Endothelial cell of umbilical vein (primary cell): ENCODE results near the gene TRAP1. TPM values are rescaled to one million over a fixed set of nuclear protein-coding genes. Genes with fewer than 3 reads are reported as not detected.

Experiments
- BruUV-seq: library from RNA; stranded (reverse); fragments of 400-500 nt; replicated peaks from 2 replicates; lab custom pipeline; 2021; lab: Mats Ljungman, UMichigan
- CTCF ChIA-PET: fragments of 300-600, 350-600 bp; sonication (Branson Sonifier 250); formaldehyde crosslinking; loops from one replicate; lab custom pipeline; 2021; ENCODE audit warnings: antibody characterized with exemption, inconsistent platforms; lab: Charles Lee
- POLR2A ChIA-PET: fragments of 300-600, 350-600 bp; sonication (Branson Sonifier 250); formaldehyde crosslinking; loops from one replicate; lab custom pipeline; 2021; ENCODE audit warnings: antibody characterized with exemption, inconsistent platforms; lab: Charles Lee
- DNase-seq: peaks from one replicate; pipeline ENCODE4 v3.0.0-alpha.2; 2011; ENCODE audit warnings: low read depth, low spot score
- FAIRE-seq: peaks from 2 replicates; lab custom pipeline; 2011; peaks lifted over from hg19 to GRCh38; lab: Jason Lieb, UNC
- H2AFZ ChIP-seq: 2 replicates; pipeline ENCODE4 v1.6.0; 2012; ENCODE audit warnings: low read depth, low read length, control low read depth, inconsistent platforms
- H3K27ac ChIP-seq: 2 replicates; pipeline ENCODE4 v1.5.1; 2011; ENCODE audit warnings: low read depth, mild to moderate bottlenecking, control low read depth, low read length, moderate library complexity; ENCODE audit not compliant: insufficient read depth
- H3K27me3 ChIP-seq, 2 experiments: 2 replicates each; pipeline versions ENCODE4 v1.6.0 to v1.6.1; 2011; ENCODE audit warnings: low read length in 2 of 2, mixed read lengths in 1 of 2; ENCODE audit not compliant: control insufficient read depth in 2 of 2, insufficient read depth in 2 of 2
- H3K36me3 ChIP-seq, 2 experiments: 2 replicates in 1 of 2; 3 replicates in 1 of 2; pipeline ENCODE4 v1.5.1; 2011; ENCODE audit warnings: low read length in 2 of 2, mild to moderate bottlenecking in 1 of 2, moderate library complexity in 1 of 2; ENCODE audit not compliant: control insufficient read depth in 2 of 2, insufficient read depth in 2 of 2; ENCODE audit errors: extremely low read depth in 1 of 2
- H3K4me1 ChIP-seq: 3 replicates; pipeline ENCODE4 v1.5.1; 2011; ENCODE audit warnings: mild to moderate bottlenecking, low read length; ENCODE audit not compliant: control insufficient read depth, insufficient read depth; ENCODE audit errors: extremely low read depth
- H3K4me2 ChIP-seq: 2 replicates; pipeline ENCODE4 v1.6.1; 2011; ENCODE audit warnings: low read length, control low read depth, mixed read lengths; ENCODE audit not compliant: insufficient read depth
- H3K4me3 ChIP-seq, 3 experiments: fragments of 200-600 bp in 1 of 3; sonication (generic), shearing (Covaris generic) in 1 of 3; replicated peaks in 1 of 3; 2 replicates each; pipeline ENCODE4 v1.5.1; 2011 to 2016; ENCODE audit warnings: control low read depth in 3 of 3, low read length in 3 of 3, mild to moderate bottlenecking in 2 of 3, inconsistent platforms in 1 of 3, low read depth in 1 of 3, moderate library complexity in 1 of 3; ENCODE audit not compliant: insufficient read depth in 1 of 3
- H3K79me2 ChIP-seq: 2 replicates; pipeline ENCODE4 v1.6.0; 2012; ENCODE audit warnings: low read length, inconsistent platforms; ENCODE audit not compliant: control insufficient read depth, insufficient read depth
- H3K9ac ChIP-seq: replicated peaks from 2 replicates; pipeline ENCODE3; 2011; ENCODE audit warnings: low read length, control low read depth; ENCODE audit not compliant: insufficient read depth; ENCODE audit errors: extremely low read depth
- H3K9me1 ChIP-seq: replicated peaks from 3 replicates; pipeline ENCODE4 v1.6.0; 2011; ENCODE audit warnings: mild to moderate bottlenecking, low read length; ENCODE audit not compliant: control insufficient read depth, insufficient read depth; ENCODE audit errors: extremely low read depth
- H3K9me3 ChIP-seq: replicated peaks from 2 replicates; pipeline ENCODE4 v1.5.1; 2012; ENCODE audit warnings: low read length, inconsistent platforms; ENCODE audit not compliant: control insufficient read depth, insufficient read depth
- H4K20me1 ChIP-seq: replicated peaks from 2 replicates; pipeline ENCODE3; 2011; ENCODE audit warnings: mild to moderate bottlenecking, low read length; ENCODE audit not compliant: control insufficient read depth, insufficient read depth; ENCODE audit errors: extremely low read depth
- EZH2 ChIP-seq: IDR thresholded peaks from 2 replicates; pipeline ENCODE4 v1.6.1; 2012; ENCODE audit warnings: borderline replicate concordance, low read depth, mild to moderate bottlenecking, moderate library complexity, low read length, inconsistent platforms; ENCODE audit not compliant: severe bottlenecking
- FOS ChIP-seq: IDR thresholded peaks from 2 replicates; pipeline ENCODE4 v1.6.1; 2011; ENCODE audit warnings: mild to moderate bottlenecking, low read length, moderate library complexity, borderline replicate concordance; ENCODE audit not compliant: insufficient read depth
- GATA2 ChIP-seq: IDR thresholded peaks from 2 replicates; pipeline ENCODE4 v1.7.0; 2011; ENCODE audit warnings: low read depth, mild to moderate bottlenecking, moderate library complexity, mixed read lengths, low read length; ENCODE audit not compliant: insufficient read length, insufficient read depth
- JUN ChIP-seq: IDR thresholded peaks from 2 replicates; pipeline ENCODE4 v1.6.1; 2011; ENCODE audit warnings: borderline replicate concordance, low read depth; ENCODE audit not compliant: insufficient read length, insufficient read depth
- MYC ChIP-seq: IDR thresholded peaks from one replicate; pipeline ENCODE4 v1.6.1; 2011; ENCODE audit warnings: mild to moderate bottlenecking, low read depth, low read length
- POLR2A ChIP-seq: IDR thresholded peaks from 2 replicates; pipeline ENCODE4 v1.6.1; 2012; ENCODE audit warnings: low read depth, mild to moderate bottlenecking, control low read depth, low read length
- POLR2AphosphoS5 ChIP-seq: IDR thresholded peaks from 2 replicates; pipeline ENCODE4 v1.6.1; 2012; ENCODE audit warnings: low read depth, mild to moderate bottlenecking, control low read depth, low read length, moderate library complexity; ENCODE audit not compliant: insufficient read depth
- dilution Hi-C: fragments of 300-500 bp; cut with MboI; formaldehyde crosslinking; loops from one replicate; pipeline ENCODE4 v1.15.0; 2019; ENCODE audit warnings: low sequenced_read_pairs; ENCODE audit not compliant: extremely low pct_ligation_motif_present
- intact Hi-C: fragments of 100-400 bp; cut with micrococcal nuclease; formaldehyde crosslinking; loops from one replicate; pipeline ENCODE4 v1.10.0; 2022
- polyA plus RNA-seq, 4 experiments: library from polyadenylated mRNA; depleted of rRNA in 3 of 4; stranded (reverse) in 3 of 4; unstranded in 1 of 4; fragments of >200 nt; gene quantifications; 2 replicates each; pipeline versions ENCODE4 v1.2.1 to v1.2.3, GENCODE V29; 2011 to 2012; ENCODE audit warnings: missing spikeins in 1 of 4
- total RNA-seq: library from RNA; stranded (reverse); gene quantifications from 2 replicates; pipeline ENCODE4 v1.2.3, GENCODE V29; 2021
- TF ChIP-seq, protein P1 (sequence below): IDR thresholded peaks from 2 replicates; pipeline ENCODE4 v1.6.1; 2011; ENCODE audit not compliant: insufficient read depth, insufficient read length
- TF ChIP-seq, protein P2 (sequence below), 2 donors: IDR thresholded peaks; 1 replicate in 1 of 2; 2 replicates in 1 of 2; pipeline ENCODE4 v1.5.1; 2011; ENCODE audit warnings: low read length in 2 of 2, mild to moderate bottlenecking in 2 of 2, moderate library complexity in 2 of 2, control low read depth in 1 of 2, inconsistent platforms in 1 of 2, low read depth in 1 of 2; ENCODE audit not compliant: insufficient read depth in 1 of 2; ENCODE audit errors: extremely low read depth in 1 of 2

Gene TRAP1
- total and polyA plus RNA-seq, 2 donors (not counting 3 experiments of a cell fraction or from before 2014, with no cell fraction given): 95.6 to 102 TPM

DNA sequence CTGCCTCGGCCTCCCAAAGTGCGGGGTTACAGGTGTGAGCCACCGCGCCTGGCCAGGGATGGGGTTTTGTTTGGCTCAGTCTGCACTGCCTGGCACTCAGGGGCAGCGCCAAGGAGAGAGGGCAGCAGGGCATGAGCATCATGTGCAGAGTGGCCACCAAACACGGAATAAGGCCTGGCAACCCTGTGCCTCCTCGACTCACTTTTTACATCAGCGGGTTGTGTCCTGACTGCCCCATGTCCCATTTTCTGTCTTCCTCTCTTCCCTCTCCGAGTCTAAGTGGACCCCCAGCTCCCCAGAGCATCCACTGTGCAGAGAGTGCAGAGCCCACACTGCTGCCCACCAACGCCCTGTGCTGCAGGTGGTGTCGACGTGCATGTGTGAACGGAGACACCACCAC, 18.2 kb upstream of the TRAP1 start:
- no peak overlapping the region for H2AFZ ChIP-seq
- no peak overlapping the region for H3K4me2 ChIP-seq
- no peaks in the 10 kb centered on the region for H3K79me2 ChIP-seq
- no TSS peak for BruUV-seq
- no peaks in the 10 kb centered on the region for H3K9me1 ChIP-seq
- dilution Hi-C loops: no loop called here
- H3K9me3 ChIP-seq: no peaks in the 10 kb centered on the region
- DNase-seq (no peak), FAIRE-seq (no peak)
- intact Hi-C loops: no loop called here
- no peak overlapping the region for H3K9ac ChIP-seq
- TF ChIP-seq POLR2AphosphoS5 (no peak), FOS (no peak), MYC (no peak)
- TF ChIP-seq, protein P1, sequence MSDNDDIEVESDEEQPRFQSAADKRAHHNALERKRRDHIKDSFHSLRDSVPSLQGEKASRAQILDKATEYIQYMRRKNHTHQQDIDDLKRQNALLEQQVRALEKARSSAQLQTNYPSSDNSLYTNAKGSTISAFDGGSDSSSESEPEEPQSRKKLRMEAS: no peak
- TF ChIP-seq, protein P2, sequence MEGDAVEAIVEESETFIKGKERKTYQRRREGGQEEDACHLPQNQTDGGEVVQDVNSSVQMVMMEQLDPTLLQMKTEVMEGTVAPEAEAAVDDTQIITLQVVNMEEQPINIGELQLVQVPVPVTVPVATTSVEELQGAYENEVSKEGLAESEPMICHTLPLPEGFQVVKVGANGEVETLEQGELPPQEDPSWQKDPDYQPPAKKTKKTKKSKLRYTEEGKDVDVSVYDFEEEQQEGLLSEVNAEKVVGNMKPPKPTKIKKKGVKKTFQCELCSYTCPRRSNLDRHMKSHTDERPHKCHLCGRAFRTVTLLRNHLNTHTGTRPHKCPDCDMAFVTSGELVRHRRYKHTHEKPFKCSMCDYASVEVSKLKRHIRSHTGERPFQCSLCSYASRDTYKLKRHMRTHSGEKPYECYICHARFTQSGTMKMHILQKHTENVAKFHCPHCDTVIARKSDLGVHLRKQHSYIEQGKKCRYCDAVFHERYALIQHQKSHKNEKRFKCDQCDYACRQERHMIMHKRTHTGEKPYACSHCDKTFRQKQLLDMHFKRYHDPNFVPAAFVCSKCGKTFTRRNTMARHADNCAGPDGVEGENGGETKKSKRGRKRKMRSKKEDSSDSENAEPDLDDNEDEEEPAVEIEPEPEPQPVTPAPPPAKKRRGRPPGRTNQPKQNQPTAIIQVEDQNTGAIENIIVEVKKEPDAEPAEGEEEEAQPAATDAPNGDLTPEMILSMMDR (IDR thresholded peaks at IDR 0.05; ENCODE audit: extremely low read depth in 1 of 2, insufficient read depth in 1 of 2, low read depth in 1 of 2, low read length in 2 of 2): no peak
- no peaks in the 10 kb centered on the region for H4K20me1 ChIP-seq
- ChIA-PET CTCF (no interaction called here), POLR2A (no interaction called here)
- H3K36me3 ChIP-seq: peaks cover 14 to 65% of the 10 kb centered on the region in 2 experiments
- H3K4me3 ChIP-seq: no peak overlapping the region
- H3K4me1 ChIP-seq: no peaks in the 10 kb centered on the region
- no peaks in the 10 kb centered on the region for H3K27me3 ChIP-seq
- H3K27ac ChIP-seq: no peak overlapping the region

DNA sequence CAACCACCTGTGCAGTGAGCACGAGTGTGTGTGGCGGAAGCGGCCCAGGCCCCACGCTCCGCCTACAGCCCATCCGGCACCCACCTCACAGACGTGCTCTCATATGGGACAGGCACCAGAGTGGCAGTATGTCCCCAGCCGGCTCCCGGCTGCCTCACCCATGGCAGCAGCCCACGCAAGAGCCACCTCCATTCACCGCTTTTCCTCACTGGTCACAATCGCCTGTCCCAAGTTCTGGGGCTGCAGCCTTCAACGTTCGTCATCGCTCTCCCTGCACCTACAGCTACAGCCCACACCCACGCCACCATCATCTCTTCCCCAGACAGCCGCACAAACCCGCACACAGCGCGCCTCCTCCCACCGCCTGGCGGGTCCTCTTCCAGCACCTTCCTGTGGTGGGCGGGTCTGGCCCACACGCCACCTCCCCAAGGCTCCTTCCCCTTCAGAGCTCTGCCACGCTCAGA, 17.5 kb upstream of the TRAP1 start:
- CTCF ChIA-PET: interaction anchor here (1.1 kb wide), 1 partner anchor 37 kb away, joined by 3 read pairs; no protein-coding TSS in a partner anchor
- H3K79me2 ChIP-seq: no peaks in the 10 kb centered on the region
- intact Hi-C loops (no loop called here), dilution Hi-C loops (no loop called here)
- no peaks in the 10 kb centered on the region for H4K20me1 ChIP-seq
- no peaks in the 10 kb centered on the region for H3K9me3 ChIP-seq
- TF ChIP-seq, protein P1: no peak
- TF ChIP-seq, protein P2 (IDR thresholded peaks at IDR 0.05; ENCODE audit: extremely low read depth in 1 of 2, insufficient read depth in 1 of 2, low read depth in 1 of 2, low read length in 2 of 2): no peak
- TF ChIP-seq JUN (no peak), EZH2 (no peak), POLR2A (no peak), GATA2 (no peak), FOS (no peak), MYC (no peak), POLR2AphosphoS5 (no peak)
- POLR2A ChIA-PET: no interaction called here
- DNase-seq (no peak), FAIRE-seq (no peak)
- H3K4me2 ChIP-seq: no peak overlapping the region
- H3K9me1 ChIP-seq: no peaks in the 10 kb centered on the region
- H3K4me1 ChIP-seq: no peaks in the 10 kb centered on the region
- no peak overlapping the region for H2AFZ ChIP-seq
- no peak overlapping the region for H3K9ac ChIP-seq
- H3K4me3 ChIP-seq: no peak overlapping the region
- BruUV-seq: no TSS peak
- peaks cover 16 to 68% of the 10 kb centered on the region in 2 experiments for H3K36me3 ChIP-seq
- no peak overlapping the region for H3K27ac ChIP-seq
- H3K27me3 ChIP-seq: no peaks in the 10 kb centered on the region
